ENCODE data around the gene CUL2.

The CUL2 gene

GRCh38 chr10:35090162-35090954 is at the start of gene CUL2 (continued):
- TF ChIP-seq HIC1 (tag by site-specific recombination; IDR thresholded peaks at IDR 0.05), result peak; percentile 33; the same call in 1 of the 2 replicates
- TF ChIP-seq ELK4 (IDR thresholded peaks at IDR 0.05; ENCODE audit: borderline replicate concordance, low read depth, low read length), result no peak
- TF ChIP-seq ZNF24 (tag by site-specific recombination; IDR thresholded peaks at IDR 0.05), result peak; percentile 91
- no peak for TF ChIP-seq ZNF792 (tag by site-specific recombination; IDR thresholded peaks at IDR 0.05)
- peak; percentile 72 for TF ChIP-seq ZNF324 (tag by site-specific recombination; IDR thresholded peaks at IDR 0.05)
- no peak for TF ChIP-seq ZNF791 (tag by site-specific recombination; IDR thresholded peaks at IDR 0.05)
- TF ChIP-seq ZSCAN23 (tag by site-specific recombination; IDR thresholded peaks at IDR 0.05), result peak; percentile 49; the same call in 1 of the 2 replicates
- TF ChIP-seq BCL11B (tag by site-specific recombination; IDR thresholded peaks at IDR 0.05; ENCODE audit: low read depth), result no peak
- peak; percentile 58; the same call in 1 of the 2 replicates for TF ChIP-seq KLF9 (tag by site-specific recombination; IDR thresholded peaks at IDR 0.05; ENCODE audit: low read depth)
- TF ChIP-seq ZIC2 (tag by site-specific recombination; IDR thresholded peaks at IDR 0.05), result peak; percentile 29
- no peak for TF ChIP-seq ZNF404 (tag by site-specific recombination; IDR thresholded peaks at IDR 0.05)
- no peak for TF ChIP-seq PRDM6 (tag by site-specific recombination; IDR thresholded peaks at IDR 0.05)
- TF ChIP-seq GLI4 (tag by site-specific recombination; IDR thresholded peaks at IDR 0.05), result 0 out of 2 replicates have a peak, but pooled peaks have one; percentile 42
- TF ChIP-seq ZNF184 (tag by site-specific recombination; IDR thresholded peaks at IDR 0.05), result no peak
- TF ChIP-seq ZNF23 (tag by site-specific recombination; IDR thresholded peaks at IDR 0.05; ENCODE audit: borderline replicate concordance), result no peak
- no peak for TF ChIP-seq OVOL3 (tag by site-specific recombination; IDR thresholded peaks at IDR 0.05)
- TF ChIP-seq ZNF280C (tag by site-specific recombination; IDR thresholded peaks at IDR 0.05), result no peak
- no peak for TF ChIP-seq ZNF132 (tag by site-specific recombination; IDR thresholded peaks at IDR 0.05; ENCODE audit: borderline replicate concordance)
- no peak for TF ChIP-seq ZNF555 (tag by site-specific recombination; conservative IDR thresholded peaks at IDR 0.05)
- peak; percentile 54; the same call in 1 of the 2 replicates for TF ChIP-seq KLF10 (tag by site-specific recombination; IDR thresholded peaks at IDR 0.05)
- TF ChIP-seq ZNF571 (tag by site-specific recombination; IDR thresholded peaks at IDR 0.05), result no peak
- TF ChIP-seq ZNF776 (tag by site-specific recombination; IDR thresholded peaks at IDR 0.05; ENCODE audit: borderline replicate concordance), result no peak
- no peak for TF ChIP-seq ZNF311 (tag by site-specific recombination; IDR thresholded peaks at IDR 0.05; ENCODE audit: borderline replicate concordance)
- TF ChIP-seq HOXC10 (CRISPR knock-in tag; IDR thresholded peaks at IDR 0.05), result no peak
- TF ChIP-seq ZNF843 (tag by site-specific recombination; IDR thresholded peaks at IDR 0.05), result no peak; the same call in 1 of the 2 replicates
- TF ChIP-seq ZNF157 (tag by site-specific recombination; IDR thresholded peaks at IDR 0.05), result no peak
- no peak for TF ChIP-seq OSR2 (tag by site-specific recombination; IDR thresholded peaks at IDR 0.05)
- TF ChIP-seq ZNF112 (tag by site-specific recombination; IDR thresholded peaks at IDR 0.05), result no peak
- TF ChIP-seq ATF2 (tag by site-specific recombination; IDR thresholded peaks at IDR 0.05; ENCODE audit: low read depth), result 0 out of 2 replicates have a peak, but pooled peaks have one; percentile 27
- TF ChIP-seq ZNF18 (tag by site-specific recombination; IDR thresholded peaks at IDR 0.05), result no peak

All from HEK293 (cell line).